SH-SY5Y (cell line): Measurements from ENCODE around the gene ACTA2.

ENCODE experiments used
- GATA2 ChIP-seq: IDR thresholded peaks from 2 replicates; pipeline ENCODE4 v1.6.1; 2011; ENCODE audit warnings: mild to moderate bottlenecking, low read depth, low read length
- GATA3 ChIP-seq: IDR thresholded peaks from 2 replicates; pipeline ENCODE4 v1.6.1; 2011; ENCODE audit warnings: low read depth, mild to moderate bottlenecking, low read length, moderate library complexity

DNA sequence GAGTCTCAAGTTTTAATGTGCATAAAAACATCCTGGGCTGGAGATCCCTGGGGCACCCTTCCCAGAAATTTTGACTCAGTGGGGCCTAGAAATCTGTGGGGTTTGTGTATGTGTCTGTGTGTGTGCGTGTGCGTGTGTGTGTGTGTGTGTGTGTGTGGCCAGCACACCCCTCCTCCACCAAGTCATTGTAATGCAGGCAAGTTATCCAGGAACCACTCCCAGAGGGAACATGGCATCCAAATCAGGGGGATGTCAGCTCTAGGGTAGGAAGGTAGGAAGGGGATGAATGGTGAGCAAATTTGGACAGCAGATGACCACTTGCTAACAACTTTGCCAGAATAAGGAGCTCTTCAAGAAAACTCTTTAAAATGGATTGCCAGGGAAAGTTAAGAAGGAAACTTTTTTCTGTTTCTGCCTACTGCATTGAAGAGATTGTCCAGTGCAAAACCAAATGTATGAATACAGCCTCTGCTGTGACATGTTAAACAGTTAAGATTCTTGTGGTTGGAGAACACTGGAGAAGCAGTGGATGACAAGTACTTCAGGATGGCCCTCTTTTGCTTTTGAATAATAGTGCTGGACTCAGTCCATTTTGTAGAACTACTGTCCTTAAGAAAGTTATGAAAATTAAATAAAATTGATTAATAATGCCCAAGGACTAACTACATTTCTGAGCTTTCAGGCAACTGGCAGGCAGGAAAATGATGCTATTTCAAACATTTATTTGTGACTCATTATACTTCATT is 60.2 kb downstream of the ACTA2 start:
- TF ChIP-seq GATA3, result no peak
- TF ChIP-seq GATA2, result no peak
